HepG2 (cell line): Measurements from ENCODE around the gene CADPS2. TPM values are rescaled to one million over a fixed set of nuclear protein-coding genes. Genes with fewer than 3 reads are reported as not detected.

Experiments
- ATAC-seq: fragments of 200-7000 bp; cut with Tn5 transposase; 3 replicates; pipeline ENCODE4 v1.9.1; 2020; ENCODE audit warnings: mild to moderate bottlenecking, moderate library complexity
- BruUV-seq: library from RNA; stranded (reverse); fragments of 400-500 nt; replicated peaks from 2 replicates; lab custom pipeline; 2021; lab: Mats Ljungman, UMichigan
- CTCF ChIA-PET: fragments of 300-600 bp; formaldehyde crosslinking; extraction: SDS; loops from one replicate; lab custom pipeline; 2021; ENCODE audit warnings: low total read pairs, inconsistent platforms, low intra/inter-chr PET ratio; lab: Yijun Ruan, JAX
- POLR2A ChIA-PET: fragments of 350-600 bp; sonication (Branson Sonifier 250); formaldehyde crosslinking; loops from one replicate; lab custom pipeline; 2020; ENCODE audit warnings: antibody characterized with exemption, inconsistent platforms; lab: Yijun Ruan, JAX
- DNase-seq: peaks from one replicate; pipeline ENCODE4 v3.0.0-alpha.2; 2015; ENCODE audit warnings: low spot score
- FAIRE-seq: peaks from 3 replicates; lab custom pipeline; 2011; peaks lifted over from hg19 to GRCh38; lab: Jason Lieb, UNC
- H2AFZ ChIP-seq: one replicate; pipeline ENCODE4 v1.6.1; 2011; ENCODE audit warnings: low read length, inconsistent platforms
- H3K27ac ChIP-seq: fragments of 300-600 bp; 3 replicates; pipeline ENCODE4 v1.8.0; 2011; ENCODE audit warnings: mixed run types, mild to moderate bottlenecking, mixed read lengths, low read length, inconsistent platforms; ENCODE audit not compliant: insufficient read depth; ENCODE audit errors: extremely low read length
- H3K27me3 ChIP-seq, 2 experiments: fragments of 200-600 bp in 1 of 2; 2 replicates in 1 of 2; 3 replicates in 1 of 2; pipeline versions ENCODE4 v1.6.0 to v1.8.0; 2011; ENCODE audit warnings: low read length in 2 of 2, mild to moderate bottlenecking in 2 of 2, moderate library complexity in 2 of 2, inconsistent platforms in 1 of 2; ENCODE audit not compliant: insufficient read depth in 2 of 2, control insufficient read depth in 1 of 2
- H3K36me3 ChIP-seq, 2 experiments: fragments of 200-600 bp in 1 of 2; replicated peaks in 1 of 2; 2 replicates in 1 of 2; 3 replicates in 1 of 2; pipeline versions ENCODE4 v1.5.1 to v1.8.0; 2011; ENCODE audit warnings: low read length in 2 of 2, inconsistent platforms in 1 of 2; ENCODE audit not compliant: insufficient read depth in 2 of 2, control insufficient read depth in 1 of 2
- H3K4me1 ChIP-seq: 2 replicates; pipeline ENCODE4 v1.5.1; 2012; ENCODE audit warnings: low read length, inconsistent platforms; ENCODE audit not compliant: insufficient read depth
- H3K4me2 ChIP-seq: 2 replicates; pipeline ENCODE4 v1.6.0; 2011; ENCODE audit warnings: low read depth, low read length, inconsistent platforms
- H3K4me3 ChIP-seq, 3 experiments: fragments of 200-600 bp in 1 of 3; sonication (generic), shearing (Covaris generic) in 1 of 3; replicated peaks in 1 of 3; 2 replicates each; pipeline ENCODE4 v1.5.1; 2011 to 2016; ENCODE audit warnings: low read length in 3 of 3, inconsistent platforms in 2 of 3, low read depth in 2 of 3, mild to moderate bottlenecking in 2 of 3, control low read depth in 1 of 3, mixed read lengths in 1 of 3; ENCODE audit not compliant: insufficient read depth in 1 of 3
- H3K79me2 ChIP-seq: one replicate; pipeline ENCODE4 v1.6.1; 2011; ENCODE audit warnings: low read length, inconsistent platforms; ENCODE audit not compliant: insufficient read depth
- H3K9ac ChIP-seq: 2 replicates; pipeline ENCODE4 v1.6.0; 2011; ENCODE audit warnings: mild to moderate bottlenecking, low read depth, low read length, inconsistent platforms; ENCODE audit not compliant: insufficient read depth
- H3K9me3 ChIP-seq: 2 replicates; pipeline ENCODE4 v1.5.1; 2012; ENCODE audit warnings: mild to moderate bottlenecking, low read length
- H4K20me1 ChIP-seq: 2 replicates; pipeline ENCODE4 v1.6.0; 2011; ENCODE audit warnings: inconsistent platforms, mild to moderate bottlenecking, low read length, moderate library complexity; ENCODE audit not compliant: insufficient read depth
- AGO1 ChIP-seq: fragments of 200-400 bp; formaldehyde crosslinking; IDR thresholded peaks from 2 replicates; pipeline ENCODE4 v1.6.1; 2017; ENCODE audit warnings: mild to moderate bottlenecking, low read depth, low read length, moderate library complexity; ENCODE audit not compliant: poor library complexity, severe bottlenecking
- E2F1 ChIP-seq: sonication (generic); formaldehyde crosslinking; IDR thresholded peaks from 2 replicates; pipeline ENCODE4 v1.5.0; 2020; ENCODE audit warnings: missing genetic modification reagents
- KDM6A ChIP-seq: IDR thresholded peaks from 2 replicates; pipeline ENCODE4 v1.6.1; 2016; ENCODE audit warnings: low read depth
- MAFF ChIP-seq: IDR thresholded peaks from 2 replicates; pipeline ENCODE4 v1.6.1; 2011; ENCODE audit warnings: low read depth, low read length, improper control_type of control experiment
- RFX5 ChIP-seq: IDR thresholded peaks from 2 replicates; pipeline ENCODE4 v1.6.1; 2011; ENCODE audit warnings: low read depth, low read length, improper control_type of control experiment
- SIX1 ChIP-seq: sonication (generic); formaldehyde crosslinking; IDR thresholded peaks from 2 replicates; pipeline ENCODE4 v1.4.0; 2020; ENCODE audit warnings: missing genetic modification reagents, borderline replicate concordance
- SRSF1 ChIP-seq: fragments of 200-400 bp; formaldehyde crosslinking; optimal IDR thresholded peaks from 2 replicates; pipeline ENCODE3; 2017; ENCODE audit warnings: mild to moderate bottlenecking, low read depth, low read length, moderate library complexity
- TARDBP ChIP-seq: sonication (generic); formaldehyde crosslinking; IDR thresholded peaks from 2 replicates; pipeline ENCODE4 v1.8.0; 2022; ENCODE audit warnings: mild to moderate bottlenecking, missing genetic modification reagents
- THAP7 ChIP-seq: sonication (generic); formaldehyde crosslinking; IDR thresholded peaks from 2 replicates; pipeline ENCODE4 v1.8.1; 2023; ENCODE audit warnings: mild to moderate bottlenecking, missing genetic modification reagents
- ZKSCAN1 ChIP-seq: fragments of 150-350 bp; IDR thresholded peaks from 2 replicates; pipeline ENCODE4 v1.6.1; 2014; ENCODE audit warnings: low read length
- ZNF256 ChIP-seq: sonication (generic); formaldehyde crosslinking; conservative IDR thresholded peaks from 2 replicates; pipeline ENCODE4 v1.4.0; 2020; ENCODE audit warnings: missing genetic modification reagents
- ZNF263 ChIP-seq: sonication (generic); formaldehyde crosslinking; IDR thresholded peaks from 2 replicates; pipeline ENCODE4 v1.4.0; 2020; ENCODE audit warnings: missing genetic modification reagents
- ZNF451 ChIP-seq: sonication (generic); formaldehyde crosslinking; IDR thresholded peaks from 2 replicates; pipeline ENCODE4 v1.5.0; 2020; ENCODE audit warnings: mild to moderate bottlenecking, missing genetic modification reagents
- ZNF704 ChIP-seq: sonication (generic); formaldehyde crosslinking; IDR thresholded peaks from 2 replicates; pipeline ENCODE4 v1.8.1; 2023; ENCODE audit warnings: mild to moderate bottlenecking, inconsistent platforms, moderate library complexity, missing genetic modification reagents, borderline replicate concordance
- ZNF766 ChIP-seq: sonication (generic); formaldehyde crosslinking; IDR thresholded peaks from 2 replicates; pipeline ENCODE4 v1.5.0; 2020; ENCODE audit warnings: missing genetic modification reagents, borderline replicate concordance
- WGBS: methylation state at CpG from one replicate; pipeline ENCODE4 v1.1.6; 2017; ENCODE audit warnings: low lambda C conversion rate; 5-methylcytosine and 5-hydroxymethylcytosine counted together
- in situ Hi-C: cut with HindIII; loops from 2 replicates; pipeline ENCODE4 v1.10.0; 2017; ENCODE audit warnings: low pct_unique_long_range_greater_than_20kb; ENCODE audit not compliant: extremely low pct_ligation_motif_present
- intact Hi-C: fragments of 100-400 bp; cut with micrococcal nuclease; formaldehyde crosslinking; loops from one replicate; pipeline ENCODE4 v1.10.0; 2022; ENCODE audit not compliant: unreplicated experiment
- polyA plus RNA-seq, 8 experiments: library from polyadenylated mRNA; depleted of rRNA in 3 of 8; stranded (reverse) in 7 of 8; unstranded in 1 of 8; fragments of >200 nt; fragmentation: Illumina TruSeq in 4 of 8; extraction: Trizol in 4 of 8; gene quantifications; 2 replicates each; pipeline versions ENCODE4 v1.2.1 to v1.2.3, GENCODE V29; 2011 to 2016; ENCODE audit warnings: low read depth in 4 of 8, missing spikeins in 1 of 8, mixed read lengths in 1 of 8; ENCODE audit not compliant: insufficient read depth in 1 of 8
- total RNA-seq, 5 experiments: library from RNA; depleted of rRNA; stranded (reverse); fragments of >200 nt; fragmentation: Illumina TruSeq; extraction: Trizol; gene quantifications; 2 replicates each; pipeline ENCODE4 v1.2.3, GENCODE V29; 2016; ENCODE audit warnings: low read depth in 1 of 5

CADPS2 gene
- total and polyA plus RNA-seq, 2 of the 13 experiments (the other 11 are each of a cell fraction or from before 2014, with no cell fraction given) = 17.6 to 43.8 TPM

GRCh38 chr7:122337011-122337410 is 549.2 kb downstream of the CADPS2 start:
- H3K27ac ChIP-seq = no peak overlapping the region
- H3K36me3 ChIP-seq = no peaks in the 10 kb centered on the region
- BruUV-seq = no TSS peak
- in situ Hi-C loops = no loop called here
- POLR2A ChIA-PET = no interaction called here
- no peaks in the 10 kb centered on the region for H3K79me2 ChIP-seq
- FAIRE-seq (no peak), ATAC-seq (no peak), DNase-seq (no peak)
- no peak overlapping the region for H2AFZ ChIP-seq
- H3K4me1 ChIP-seq = no peaks in the 10 kb centered on the region
- no peak overlapping the region for H3K4me3 ChIP-seq
- intact Hi-C loops = no loop called here
- CTCF ChIA-PET = no interaction called here
- no peaks in the 10 kb centered on the region for H3K27me3 ChIP-seq
- 98% methylated on average over 2 of the region's 2 CpGs for WGBS
- TF ChIP-seq ZNF704 (CRISPR knock-in tag) (no peak), ZNF451 (CRISPR knock-in tag) (no peak), AGO1 (no peak), ZNF263 (CRISPR knock-in tag) (no peak), SRSF1 (no peak)
- no peak overlapping the region for H3K9ac ChIP-seq
- H4K20me1 ChIP-seq = no peaks in the 10 kb centered on the region
- H3K9me3 ChIP-seq = no peaks in the 10 kb centered on the region
- H3K4me2 ChIP-seq = no peak overlapping the region

GRCh38 chr7:122329145-122329802 is 557.0 kb downstream of the CADPS2 start:
- no peaks in the 10 kb centered on the region for H3K79me2 ChIP-seq
- no peak overlapping the region for H3K9ac ChIP-seq
- POLR2A ChIA-PET = no interaction called here
- no peak overlapping the region for H3K4me2 ChIP-seq
- no peaks in the 10 kb centered on the region for H3K27me3 ChIP-seq
- BruUV-seq = no TSS peak
- in situ Hi-C loops (no loop called here), intact Hi-C loops (no loop called here)
- WGBS = 92% methylated on average over 8 of the region's 8 CpGs
- H2AFZ ChIP-seq = no peak overlapping the region
- no peak overlapping the region for H3K27ac ChIP-seq
- no peaks in the 10 kb centered on the region for H3K4me1 ChIP-seq
- H4K20me1 ChIP-seq = no peaks in the 10 kb centered on the region
- CTCF ChIA-PET = no interaction called here
- no peaks in the 10 kb centered on the region for H3K9me3 ChIP-seq
- H3K4me3 ChIP-seq = no peak overlapping the region
- no peaks in the 10 kb centered on the region for H3K36me3 ChIP-seq
- no peak for ATAC-seq
- FAIRE-seq = no peak
- no peak for DNase-seq
- TF ChIP-seq ZNF766 (no peak), RFX5 (no peak), THAP7 (CRISPR knock-in tag) (no peak), KDM6A (CRISPR knock-in tag) (no peak), TARDBP (CRISPR knock-in tag) (no peak), ZNF256 (CRISPR knock-in tag) (no peak), MAFF (no peak), ZKSCAN1 (no peak), E2F1 (CRISPR knock-in tag) (no peak), SIX1 (CRISPR knock-in tag) (no peak)
